ENCODE measurements around the gene RNF182.
A peak's percentile ranks its signal among the peaks of the same experiment; 100 is the strongest.

The RNF182 gene

DNA sequence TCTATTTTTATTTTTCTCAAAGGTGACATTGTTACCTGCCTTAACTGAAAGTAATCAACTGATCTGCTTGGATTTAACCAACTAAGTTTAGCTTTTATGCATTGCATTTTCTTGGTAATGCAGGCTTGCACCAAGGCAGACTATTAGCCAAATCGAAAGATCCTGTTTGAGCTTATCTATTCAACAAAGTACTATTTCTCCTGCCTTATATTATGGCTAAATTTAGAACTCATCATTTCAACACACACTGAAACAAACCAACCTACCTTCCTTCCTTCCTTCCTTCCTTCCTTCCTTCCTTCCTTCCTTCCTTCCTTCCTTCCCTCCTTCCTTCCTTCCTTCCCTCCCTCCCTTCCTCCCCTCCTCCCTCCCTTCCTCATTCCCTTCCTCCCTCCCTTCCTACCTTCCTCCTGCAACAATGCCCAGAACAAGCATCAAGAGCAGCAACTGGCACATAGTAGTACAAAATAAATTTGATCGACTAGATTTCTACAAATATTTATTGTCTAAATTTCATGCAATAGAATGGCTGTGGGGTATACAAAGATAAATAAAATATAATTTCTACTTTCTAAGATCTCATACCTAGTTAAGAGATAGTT is 17.0 kb upstream of the RNF182 start:
- WGBS, 2 donors (ENCODE audit: extremely low coverage in 2 of 2, insufficient read length in 2 of 2, insufficient replicate concordance in 1 of 2) = no CpG with 5 or more reads among the region's 2 CpGs
- Histone ChIP-seq H3K18ac (ENCODE audit: low read length) (no peak overlapping the region), H2AK5ac (ENCODE audit: low read depth, low read length) (no peak overlapping the region), H3K4me2 (ENCODE audit: insufficient read depth, low read length, poor library complexity, severe bottlenecking) (no peak overlapping the region), H3K4me1 (ENCODE audit: control insufficient read depth in 2 of 2, insufficient read depth in 1 of 2, low read depth in 1 of 2, low read length in 2 of 2) (peaks cover 0 to 1% of the 10 kb centered on the region in 2 donors), H3K4me3 (ENCODE audit: low read length in 2 of 2) (no peak overlapping the region), H3K9me3 (replicated peaks in 1 of 2; ENCODE audit: control insufficient read depth in 2 of 2, insufficient read depth in 1 of 2, low read depth in 1 of 2, low read length in 2 of 2) (no peaks in the 10 kb centered on the region), H3K4ac (ENCODE audit: low read length) (no peak overlapping the region), H4K91ac (ENCODE audit: low read depth, low read length, poor library complexity) (no peak overlapping the region), H2BK5ac (ENCODE audit: low read length) (no peak overlapping the region), H3K14ac (ENCODE audit: low read length) (no peak overlapping the region), H2BK12ac (ENCODE audit: low read length) (no peak overlapping the region), H3K23ac (ENCODE audit: low read depth, low read length, poor library complexity) (no peak overlapping the region), H2AFZ (ENCODE audit: low read length) (no peak overlapping the region), H4K8ac (ENCODE audit: low read depth, low read length) (no peak overlapping the region), H2BK15ac (ENCODE audit: low read length) (no peak overlapping the region), H3K27me3 (ENCODE audit: control insufficient read depth in 3 of 3, insufficient read depth in 3 of 3, low read depth in 1 of 3, low read length in 3 of 3) (peaks cover 0 to 8% (median 0%) of the 10 kb centered on the region in 3 experiments), H3K9ac (ENCODE audit: low read depth, low read length, poor library complexity) (no peak overlapping the region), H3K36me3 (replicated peaks in 1 of 2; ENCODE audit: control insufficient read depth in 2 of 2, insufficient read depth in 2 of 2, low read length in 2 of 2) (no peaks in the 10 kb centered on the region), H3K79me1 (ENCODE audit: low read depth, low read length) (no peaks in the 10 kb centered on the region), H3K27ac (replicated peaks; ENCODE audit: low read length) (no peak overlapping the region), H2BK120ac (ENCODE audit: low read depth, low read length) (no peak overlapping the region)
- no peak for DNase-seq (ENCODE audit: low spot score)

DNA sequence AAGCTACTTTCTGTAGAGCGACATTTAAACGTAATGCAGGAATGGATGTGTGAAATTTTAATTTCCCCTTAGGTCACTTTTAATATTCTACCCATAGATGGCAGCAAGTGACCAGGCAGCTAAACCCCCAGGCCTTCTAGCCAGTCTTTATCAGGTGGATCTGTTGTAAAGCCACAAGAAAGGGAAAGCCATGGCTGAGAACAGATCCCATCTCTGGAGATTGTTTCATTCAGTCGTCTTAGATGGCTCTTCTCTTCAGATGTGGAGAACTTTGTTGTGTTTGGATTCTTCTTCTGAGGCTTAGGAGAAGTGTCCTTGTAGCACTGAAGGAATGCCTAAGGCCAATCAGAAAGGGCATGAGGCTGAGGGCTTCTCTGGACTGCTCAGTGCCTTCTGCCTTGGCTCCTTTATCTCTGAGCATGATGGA is 15.8 kb upstream of the RNF182 start:
- Histone ChIP-seq H3K27ac (replicated peaks; ENCODE audit: low read length) (no peak overlapping the region), H3K36me3 (replicated peaks in 1 of 2; ENCODE audit: control insufficient read depth in 2 of 2, insufficient read depth in 2 of 2, low read length in 2 of 2) (no peaks in the 10 kb centered on the region), H3K9ac (ENCODE audit: low read depth, low read length, poor library complexity) (no peak overlapping the region), H2AFZ (ENCODE audit: low read length) (no peak overlapping the region), H3K14ac (ENCODE audit: low read length) (no peak overlapping the region), H3K4me1 (ENCODE audit: control insufficient read depth in 2 of 2, insufficient read depth in 1 of 2, low read depth in 1 of 2, low read length in 2 of 2) (peaks cover 0 to 3% of the 10 kb centered on the region in 2 donors), H2BK12ac (ENCODE audit: low read length) (no peak overlapping the region), H3K79me1 (ENCODE audit: low read depth, low read length) (no peaks in the 10 kb centered on the region), H3K18ac (ENCODE audit: low read length) (no peak overlapping the region), H2BK15ac (ENCODE audit: low read length) (no peak overlapping the region), H4K8ac (ENCODE audit: low read depth, low read length) (no peak overlapping the region), H3K4ac (ENCODE audit: low read length) (no peak overlapping the region), H3K4me3 (ENCODE audit: low read length in 2 of 2) (no peak overlapping the region), H3K4me2 (ENCODE audit: insufficient read depth, low read length, poor library complexity, severe bottlenecking) (no peak overlapping the region), H2BK5ac (ENCODE audit: low read length) (no peak overlapping the region), H2BK120ac (ENCODE audit: low read depth, low read length) (no peak overlapping the region), H4K91ac (ENCODE audit: low read depth, low read length, poor library complexity) (no peak overlapping the region), H2AK5ac (ENCODE audit: low read depth, low read length) (no peak overlapping the region), H3K9me3 (replicated peaks in 1 of 2; ENCODE audit: control insufficient read depth in 2 of 2, insufficient read depth in 1 of 2, low read depth in 1 of 2, low read length in 2 of 2) (no peaks in the 10 kb centered on the region), H3K27me3 (ENCODE audit: control insufficient read depth in 3 of 3, insufficient read depth in 3 of 3, low read depth in 1 of 3, low read length in 3 of 3) (no peaks in the 10 kb centered on the region), H3K23ac (ENCODE audit: low read depth, low read length, poor library complexity) (no peak overlapping the region)
- no CpG with 5 or more reads among the region's 3 CpGs for WGBS, 2 donors (ENCODE audit: extremely low coverage in 2 of 2, insufficient read length in 2 of 2, insufficient replicate concordance in 1 of 2)
- DNase-seq (ENCODE audit: low spot score) = peak; percentile 55

DNA sequence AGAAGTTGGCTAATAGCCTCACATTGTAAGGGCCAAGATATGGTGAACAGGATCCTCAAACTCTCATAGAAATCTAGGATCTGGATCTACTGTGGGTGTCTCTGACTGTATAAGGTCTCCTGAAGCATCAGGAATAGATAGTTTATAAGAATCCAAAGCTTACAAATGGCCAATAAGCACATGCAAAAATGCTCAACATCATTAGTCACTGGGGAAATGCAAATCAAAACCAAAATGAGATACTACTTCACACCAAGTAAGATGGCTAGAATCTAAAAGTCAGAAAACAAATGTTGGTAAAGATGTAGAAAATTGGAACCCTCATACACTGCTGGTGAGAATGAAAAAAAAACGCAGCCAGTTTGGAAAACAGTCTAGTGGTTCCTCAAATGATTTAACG is 14.3 kb upstream of the RNF182 start:
- WGBS, 2 donors (ENCODE audit: extremely low coverage in 2 of 2, insufficient read length in 2 of 2, insufficient replicate concordance in 1 of 2) = no CpG with 5 or more reads among the region's 2 CpGs
- no peaks in the 10 kb centered on the region for H3K36me3 ChIP-seq (replicated peaks in 1 of 2; ENCODE audit: control insufficient read depth in 2 of 2, insufficient read depth in 2 of 2, low read length in 2 of 2)
- no peak overlapping the region for H3K14ac ChIP-seq (ENCODE audit: low read length)
- H3K18ac ChIP-seq (ENCODE audit: low read length) = no peak overlapping the region
- H4K91ac ChIP-seq (ENCODE audit: low read depth, low read length, poor library complexity) = no peak overlapping the region
- H4K8ac ChIP-seq (ENCODE audit: low read depth, low read length) = no peak overlapping the region
- DNase-seq (ENCODE audit: low spot score) = no peak
- H3K79me1 ChIP-seq (ENCODE audit: low read depth, low read length) = no peaks in the 10 kb centered on the region
- H2AK5ac ChIP-seq (ENCODE audit: low read depth, low read length) = no peak overlapping the region
- no peak overlapping the region for H3K4ac ChIP-seq (ENCODE audit: low read length)
- H3K4me1 ChIP-seq (ENCODE audit: control insufficient read depth in 2 of 2, insufficient read depth in 1 of 2, low read depth in 1 of 2, low read length in 2 of 2) = peaks cover 0 to 16% of the 10 kb centered on the region in 2 donors
- no peak overlapping the region for H3K4me2 ChIP-seq (ENCODE audit: insufficient read depth, low read length, poor library complexity, severe bottlenecking)
- no peak overlapping the region for H2BK120ac ChIP-seq (ENCODE audit: low read depth, low read length)
- no peak overlapping the region for H3K23ac ChIP-seq (ENCODE audit: low read depth, low read length, poor library complexity)
- H3K4me3 ChIP-seq (ENCODE audit: low read length in 2 of 2) = no peak overlapping the region
- no peak overlapping the region for H2AFZ ChIP-seq (ENCODE audit: low read length)
- H3K9me3 ChIP-seq (replicated peaks in 1 of 2; ENCODE audit: control insufficient read depth in 2 of 2, insufficient read depth in 1 of 2, low read depth in 1 of 2, low read length in 2 of 2) = no peaks in the 10 kb centered on the region
- no peak overlapping the region for H2BK12ac ChIP-seq (ENCODE audit: low read length)
- no peak overlapping the region for H2BK5ac ChIP-seq (ENCODE audit: low read length)
- no peak overlapping the region for H3K9ac ChIP-seq (ENCODE audit: low read depth, low read length, poor library complexity)
- H2BK15ac ChIP-seq (ENCODE audit: low read length) = no peak overlapping the region
- no peak overlapping the region for H3K27ac ChIP-seq (replicated peaks; ENCODE audit: low read length)
- H3K27me3 ChIP-seq (ENCODE audit: control insufficient read depth in 3 of 3, insufficient read depth in 3 of 3, low read depth in 1 of 3, low read length in 3 of 3) = peaks cover 0 to 6% (median 0%) of the 10 kb centered on the region in 3 experiments

DNA sequence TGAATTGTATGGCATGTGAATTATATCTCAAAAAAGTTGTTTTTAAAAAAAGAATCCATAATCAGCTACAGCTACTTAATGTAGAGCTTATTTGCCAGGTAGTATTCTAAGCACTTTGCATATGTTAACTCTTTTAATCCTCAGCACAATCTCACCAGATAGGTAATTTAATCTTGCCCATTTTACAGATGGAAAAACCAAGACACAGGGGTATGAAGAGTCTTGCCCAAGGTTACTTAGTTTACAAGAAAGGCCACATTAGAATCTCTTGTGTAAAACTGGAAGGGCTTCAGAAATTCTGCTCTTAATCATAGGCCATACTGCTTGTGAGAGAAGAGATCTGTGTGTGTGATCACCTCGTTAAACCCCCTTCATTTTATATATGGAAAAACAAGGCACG is 13.4 kb upstream of the RNF182 start:
- Histone ChIP-seq H2BK12ac (ENCODE audit: low read length) (no peak overlapping the region), H3K27me3 (ENCODE audit: control insufficient read depth in 3 of 3, insufficient read depth in 3 of 3, low read depth in 1 of 3, low read length in 3 of 3) (peaks cover 0 to 12% (median 0%) of the 10 kb centered on the region in 3 experiments), H2BK120ac (ENCODE audit: low read depth, low read length) (no peak overlapping the region), H4K8ac (ENCODE audit: low read depth, low read length) (no peak overlapping the region), H3K18ac (ENCODE audit: low read length) (no peak overlapping the region), H3K9me3 (replicated peaks in 1 of 2; ENCODE audit: control insufficient read depth in 2 of 2, insufficient read depth in 1 of 2, low read depth in 1 of 2, low read length in 2 of 2) (no peaks in the 10 kb centered on the region), H3K4me1 (ENCODE audit: control insufficient read depth in 2 of 2, insufficient read depth in 1 of 2, low read depth in 1 of 2, low read length in 2 of 2) (peaks cover 0 to 20% of the 10 kb centered on the region in 2 donors), H3K23ac (ENCODE audit: low read depth, low read length, poor library complexity) (no peak overlapping the region), H3K4ac (ENCODE audit: low read length) (no peak overlapping the region), H3K79me1 (ENCODE audit: low read depth, low read length) (no peaks in the 10 kb centered on the region), H3K4me3 (ENCODE audit: low read length in 2 of 2) (no peak overlapping the region), H2BK5ac (ENCODE audit: low read length) (no peak overlapping the region), H3K27ac (replicated peaks; ENCODE audit: low read length) (no peak overlapping the region), H2AFZ (ENCODE audit: low read length) (no peak overlapping the region), H3K9ac (ENCODE audit: low read depth, low read length, poor library complexity) (no peak overlapping the region), H3K36me3 (replicated peaks in 1 of 2; ENCODE audit: control insufficient read depth in 2 of 2, insufficient read depth in 2 of 2, low read length in 2 of 2) (no peaks in the 10 kb centered on the region), H3K14ac (ENCODE audit: low read length) (no peak overlapping the region), H2AK5ac (ENCODE audit: low read depth, low read length) (no peak overlapping the region), H2BK15ac (ENCODE audit: low read length) (no peak overlapping the region), H3K4me2 (ENCODE audit: insufficient read depth, low read length, poor library complexity, severe bottlenecking) (no peak overlapping the region), H4K91ac (ENCODE audit: low read depth, low read length, poor library complexity) (no peak overlapping the region)
- no peak for DNase-seq (ENCODE audit: low spot score)
- no CpG with 5 or more reads among the region's 2 CpGs for WGBS, 2 donors (ENCODE audit: extremely low coverage in 2 of 2, insufficient read length in 2 of 2, insufficient replicate concordance in 1 of 2)

Data from neuronal stem cell (in vitro differentiated cells).